ENCODE measurements around the gene SORCS1. TPM values are rescaled to one million over a fixed set of nuclear protein-coding genes. Genes with fewer than 3 reads are reported as not detected.

SORCS1 gene
- total RNA-seq, 1 donor from 2014 or later, result 1.1 TPM

DNA sequence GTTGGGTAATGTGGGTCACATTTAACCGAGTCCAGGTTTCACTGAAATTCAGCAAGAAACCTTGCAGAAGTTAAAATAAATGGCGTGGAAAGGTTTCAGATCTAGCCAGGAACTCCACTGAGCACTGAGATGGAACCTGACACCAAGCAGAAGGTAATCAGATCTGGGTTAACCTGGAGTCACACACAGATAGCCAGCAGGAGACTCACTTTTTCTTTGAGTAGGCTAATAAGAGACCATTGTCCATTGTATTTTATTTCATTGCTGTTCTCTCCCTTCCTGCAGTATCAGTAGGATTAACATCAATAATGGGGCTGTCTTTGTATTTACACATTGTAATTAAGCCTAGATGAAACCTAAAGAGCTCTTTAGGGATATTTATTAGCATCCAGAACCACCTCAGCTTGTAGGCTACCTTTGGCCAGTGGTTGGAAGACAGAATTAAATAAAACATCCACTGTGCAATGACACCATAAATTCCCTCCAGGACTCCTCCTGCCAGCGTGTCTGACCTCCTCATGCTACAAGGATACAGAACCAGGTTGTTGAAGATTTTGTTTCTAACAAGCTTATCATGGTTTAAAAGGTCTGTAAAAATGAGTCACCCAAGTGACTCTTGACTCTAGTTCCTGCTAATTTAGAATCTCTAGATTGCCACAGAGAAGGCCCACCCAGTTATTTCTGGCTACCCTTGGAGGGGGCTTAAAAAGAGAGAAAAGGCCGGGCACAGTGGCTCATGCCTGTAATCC, 151.1 kb downstream of the SORCS1 start:
- peaks cover 2% of the 10 kb centered on the region for H3K9me3 Mint-ChIP-seq (ENCODE audit: unreplicated experiment)
- H3K27me3 ChIP-seq (ENCODE audit: insufficient read depth, low read length), result no peaks in the 10 kb centered on the region
- H3K27ac ChIP-seq (ENCODE audit: low read depth, low read length), result no peak overlapping the region
- no peaks in the 10 kb centered on the region for H4K20me1 ChIP-seq (ENCODE audit: insufficient read depth, low read length)
- peaks cover 3% of the 10 kb centered on the region for H3K4me1 Mint-ChIP-seq (ENCODE audit: low read depth, unreplicated experiment)
- H3K4me1 ChIP-seq (ENCODE audit: insufficient read depth, low read length), result no peaks in the 10 kb centered on the region
- H3K9ac ChIP-seq (ENCODE audit: low read length), result no peak overlapping the region
- TF ChIP-seq, protein P1, sequence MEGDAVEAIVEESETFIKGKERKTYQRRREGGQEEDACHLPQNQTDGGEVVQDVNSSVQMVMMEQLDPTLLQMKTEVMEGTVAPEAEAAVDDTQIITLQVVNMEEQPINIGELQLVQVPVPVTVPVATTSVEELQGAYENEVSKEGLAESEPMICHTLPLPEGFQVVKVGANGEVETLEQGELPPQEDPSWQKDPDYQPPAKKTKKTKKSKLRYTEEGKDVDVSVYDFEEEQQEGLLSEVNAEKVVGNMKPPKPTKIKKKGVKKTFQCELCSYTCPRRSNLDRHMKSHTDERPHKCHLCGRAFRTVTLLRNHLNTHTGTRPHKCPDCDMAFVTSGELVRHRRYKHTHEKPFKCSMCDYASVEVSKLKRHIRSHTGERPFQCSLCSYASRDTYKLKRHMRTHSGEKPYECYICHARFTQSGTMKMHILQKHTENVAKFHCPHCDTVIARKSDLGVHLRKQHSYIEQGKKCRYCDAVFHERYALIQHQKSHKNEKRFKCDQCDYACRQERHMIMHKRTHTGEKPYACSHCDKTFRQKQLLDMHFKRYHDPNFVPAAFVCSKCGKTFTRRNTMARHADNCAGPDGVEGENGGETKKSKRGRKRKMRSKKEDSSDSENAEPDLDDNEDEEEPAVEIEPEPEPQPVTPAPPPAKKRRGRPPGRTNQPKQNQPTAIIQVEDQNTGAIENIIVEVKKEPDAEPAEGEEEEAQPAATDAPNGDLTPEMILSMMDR (IDR thresholded peaks at IDR 0.05; ENCODE audit: insufficient read depth, low read depth, low read length), result no peak
- TF ChIP-seq EZH2 (IDR thresholded peaks at IDR 0.05; ENCODE audit: insufficient read depth, low read length), result no peak
- FAIRE-seq (no peak), DNase-seq (ENCODE audit: low read depth) (no peak)
- no peak overlapping the region for H3K4me2 ChIP-seq (ENCODE audit: low read length)
- no peak overlapping the region for H3K4me3 ChIP-seq (ENCODE audit: insufficient read depth, low read depth, low read length)
- H3K27ac Mint-ChIP-seq (ENCODE audit: unreplicated experiment), result no peak overlapping the region
- no peak overlapping the region for H3K4me3 Mint-ChIP-seq (ENCODE audit: unreplicated experiment)
- H3K36me3 Mint-ChIP-seq (ENCODE audit: low read depth, unreplicated experiment), result no peaks in the 10 kb centered on the region
- H3K79me2 ChIP-seq (ENCODE audit: insufficient read depth, low read length), result no peaks in the 10 kb centered on the region
- H3K9me3 ChIP-seq (ENCODE audit: insufficient read depth, low read depth, low read length), result peaks cover 4% of the 10 kb centered on the region
- no peaks in the 10 kb centered on the region for H3K27me3 Mint-ChIP-seq (ENCODE audit: low read depth, unreplicated experiment)
- no peak overlapping the region for H2AFZ ChIP-seq (ENCODE audit: low read depth, low read length)
- no peaks in the 10 kb centered on the region for H3K36me3 ChIP-seq (ENCODE audit: insufficient read depth, low read length)

DNA sequence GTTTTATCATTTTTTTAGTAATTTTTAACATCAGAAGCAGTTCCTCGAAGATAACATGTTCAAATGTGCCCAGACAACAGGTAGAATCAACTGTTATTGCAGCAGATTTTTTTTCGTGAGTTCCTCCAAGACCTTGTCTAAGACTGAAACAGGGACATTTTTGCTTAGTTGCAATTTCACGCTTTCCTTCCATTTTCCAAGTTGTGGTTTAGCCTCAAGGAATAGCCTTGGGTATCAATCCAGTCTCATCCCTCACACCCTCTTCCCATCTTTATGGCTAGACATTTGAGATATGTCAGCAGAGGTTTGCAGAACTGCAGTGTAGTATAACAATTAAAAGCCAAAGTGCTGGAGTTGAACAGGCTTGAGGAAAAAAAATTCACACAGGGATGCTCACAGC, 152.5 kb downstream of the SORCS1 start:
- no peaks in the 10 kb centered on the region for H3K27me3 Mint-ChIP-seq (ENCODE audit: low read depth, unreplicated experiment)
- no peaks in the 10 kb centered on the region for H3K27me3 ChIP-seq (ENCODE audit: insufficient read depth, low read length)
- no peaks in the 10 kb centered on the region for H3K79me2 ChIP-seq (ENCODE audit: insufficient read depth, low read length)
- H3K4me3 ChIP-seq (ENCODE audit: insufficient read depth, low read depth, low read length), result no peak overlapping the region
- H3K36me3 ChIP-seq (ENCODE audit: insufficient read depth, low read length), result no peaks in the 10 kb centered on the region
- H3K4me1 ChIP-seq (ENCODE audit: insufficient read depth, low read length), result no peaks in the 10 kb centered on the region
- no peaks in the 10 kb centered on the region for H3K36me3 Mint-ChIP-seq (ENCODE audit: low read depth, unreplicated experiment)
- no peaks in the 10 kb centered on the region for H4K20me1 ChIP-seq (ENCODE audit: insufficient read depth, low read length)
- FAIRE-seq, result no peak
- peaks cover 4% of the 10 kb centered on the region for H3K9me3 ChIP-seq (ENCODE audit: insufficient read depth, low read depth, low read length)
- no peak overlapping the region for H3K27ac Mint-ChIP-seq (ENCODE audit: unreplicated experiment)
- no peak for TF ChIP-seq EZH2 (IDR thresholded peaks at IDR 0.05; ENCODE audit: insufficient read depth, low read length)
- TF ChIP-seq, protein P1 (IDR thresholded peaks at IDR 0.05; ENCODE audit: insufficient read depth, low read depth, low read length), result no peak
- H3K4me2 ChIP-seq (ENCODE audit: low read length), result no peak overlapping the region
- no peak overlapping the region for H2AFZ ChIP-seq (ENCODE audit: low read depth, low read length)
- no peak overlapping the region for H3K27ac ChIP-seq (ENCODE audit: low read depth, low read length)
- H3K9me3 Mint-ChIP-seq (ENCODE audit: unreplicated experiment), result peaks cover 2% of the 10 kb centered on the region
- no peak overlapping the region for H3K9ac ChIP-seq (ENCODE audit: low read length)
- H3K4me1 Mint-ChIP-seq (ENCODE audit: low read depth, unreplicated experiment), result peaks cover 3% of the 10 kb centered on the region
- no peak for DNase-seq (ENCODE audit: low read depth)
- no peak overlapping the region for H3K4me3 Mint-ChIP-seq (ENCODE audit: unreplicated experiment)

DNA sequence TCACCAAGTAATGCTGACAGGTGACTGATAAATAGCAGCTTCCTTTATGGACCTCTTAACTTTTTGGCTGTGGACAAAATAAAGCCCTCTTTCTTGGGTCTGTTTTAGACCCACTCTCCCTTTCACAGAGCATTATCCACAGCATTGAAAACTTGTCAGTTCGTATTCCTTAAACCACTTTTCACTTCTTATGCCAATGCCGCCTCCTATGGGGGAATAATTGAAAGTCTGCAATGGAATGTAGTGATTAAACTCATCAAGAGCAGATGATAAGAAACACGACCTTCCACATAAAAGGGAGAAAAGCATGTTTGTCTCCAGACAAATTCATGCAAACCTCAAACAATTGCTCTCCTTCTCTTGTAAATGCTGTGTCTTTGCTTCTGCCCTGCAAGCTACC, 153.4 kb downstream of the SORCS1 start:
- H3K36me3 ChIP-seq (ENCODE audit: insufficient read depth, low read length), result no peaks in the 10 kb centered on the region
- no peaks in the 10 kb centered on the region for H3K4me1 Mint-ChIP-seq (ENCODE audit: low read depth, unreplicated experiment)
- no peaks in the 10 kb centered on the region for H3K4me1 ChIP-seq (ENCODE audit: insufficient read depth, low read length)
- H3K9me3 Mint-ChIP-seq (ENCODE audit: unreplicated experiment), result no peaks in the 10 kb centered on the region
- no peak overlapping the region for H3K27ac Mint-ChIP-seq (ENCODE audit: unreplicated experiment)
- no peak overlapping the region for H3K4me2 ChIP-seq (ENCODE audit: low read length)
- TF ChIP-seq, protein P1 (IDR thresholded peaks at IDR 0.05; ENCODE audit: insufficient read depth, low read depth, low read length), result no peak
- no peak for TF ChIP-seq EZH2 (IDR thresholded peaks at IDR 0.05; ENCODE audit: insufficient read depth, low read length)
- no peak overlapping the region for H3K4me3 ChIP-seq (ENCODE audit: insufficient read depth, low read depth, low read length)
- H3K27me3 ChIP-seq (ENCODE audit: insufficient read depth, low read length), result no peaks in the 10 kb centered on the region
- no peak overlapping the region for H3K27ac ChIP-seq (ENCODE audit: low read depth, low read length)
- H2AFZ ChIP-seq (ENCODE audit: low read depth, low read length), result no peak overlapping the region
- no peaks in the 10 kb centered on the region for H3K79me2 ChIP-seq (ENCODE audit: insufficient read depth, low read length)
- no peak overlapping the region for H3K4me3 Mint-ChIP-seq (ENCODE audit: unreplicated experiment)
- H3K9me3 ChIP-seq (ENCODE audit: insufficient read depth, low read depth, low read length), result peaks cover 4% of the 10 kb centered on the region
- H3K9ac ChIP-seq (ENCODE audit: low read length), result no peak overlapping the region
- H3K36me3 Mint-ChIP-seq (ENCODE audit: low read depth, unreplicated experiment), result no peaks in the 10 kb centered on the region
- no peaks in the 10 kb centered on the region for H3K27me3 Mint-ChIP-seq (ENCODE audit: low read depth, unreplicated experiment)
- DNase-seq (ENCODE audit: low read depth), result no peak
- no peak for FAIRE-seq
- no peaks in the 10 kb centered on the region for H4K20me1 ChIP-seq (ENCODE audit: insufficient read depth, low read length)
